Large intestine (tissue), 3 donors: ENCODE data around the gene RTL1. TPM values are rescaled to one million over a fixed set of nuclear protein-coding genes. Genes with fewer than 3 reads are reported as not detected.

ENCODE experiments used
- DNase-seq, 2 donors: peaks; one replicate each; pipeline versions ENCODE4 v3.0.0 to v3.0.0-alpha.2; 2013
- H3K27ac ChIP-seq: one replicate; pipeline ENCODE4 v1.5.1; 2013; ENCODE audit warnings: low read length
- H3K27me3 ChIP-seq: 2 replicates; pipeline ENCODE4 v1.6.1; 2013; ENCODE audit warnings: low read length; ENCODE audit not compliant: control insufficient read depth, insufficient read depth
- H3K36me3 ChIP-seq: 2 replicates; pipeline ENCODE4 v1.6.1; 2013; ENCODE audit warnings: low read length; ENCODE audit not compliant: control insufficient read depth, insufficient read depth
- H3K4me1 ChIP-seq: one replicate; pipeline ENCODE4 v1.6.1; 2013; ENCODE audit warnings: low read length; ENCODE audit not compliant: control insufficient read depth, insufficient read depth
- H3K4me3 ChIP-seq: one replicate; pipeline ENCODE4 v1.5.1; 2013; ENCODE audit warnings: low read length
- H3K9me3 ChIP-seq: one replicate; pipeline ENCODE4 v1.6.1; 2013; ENCODE audit warnings: mild to moderate bottlenecking, low read depth, low read length, moderate library complexity; ENCODE audit not compliant: control insufficient read depth
- WGBS: methylation state at CpG from one replicate; pipeline ENCODE4 v1.1.5; 2013; ENCODE audit warnings: low lambda C conversion rate; ENCODE audit not compliant: insufficient coverage; 5-methylcytosine and 5-hydroxymethylcytosine counted together
- polyA plus RNA-seq: library from polyadenylated mRNA; unstranded; fragments of 120-200 nt; gene quantifications from one replicate; pipeline ENCODE4 v1.2.1, GENCODE V29; 2013

The RTL1 gene
- polyA plus RNA-seq, 1 donor = 0.16 TPM

DNA sequence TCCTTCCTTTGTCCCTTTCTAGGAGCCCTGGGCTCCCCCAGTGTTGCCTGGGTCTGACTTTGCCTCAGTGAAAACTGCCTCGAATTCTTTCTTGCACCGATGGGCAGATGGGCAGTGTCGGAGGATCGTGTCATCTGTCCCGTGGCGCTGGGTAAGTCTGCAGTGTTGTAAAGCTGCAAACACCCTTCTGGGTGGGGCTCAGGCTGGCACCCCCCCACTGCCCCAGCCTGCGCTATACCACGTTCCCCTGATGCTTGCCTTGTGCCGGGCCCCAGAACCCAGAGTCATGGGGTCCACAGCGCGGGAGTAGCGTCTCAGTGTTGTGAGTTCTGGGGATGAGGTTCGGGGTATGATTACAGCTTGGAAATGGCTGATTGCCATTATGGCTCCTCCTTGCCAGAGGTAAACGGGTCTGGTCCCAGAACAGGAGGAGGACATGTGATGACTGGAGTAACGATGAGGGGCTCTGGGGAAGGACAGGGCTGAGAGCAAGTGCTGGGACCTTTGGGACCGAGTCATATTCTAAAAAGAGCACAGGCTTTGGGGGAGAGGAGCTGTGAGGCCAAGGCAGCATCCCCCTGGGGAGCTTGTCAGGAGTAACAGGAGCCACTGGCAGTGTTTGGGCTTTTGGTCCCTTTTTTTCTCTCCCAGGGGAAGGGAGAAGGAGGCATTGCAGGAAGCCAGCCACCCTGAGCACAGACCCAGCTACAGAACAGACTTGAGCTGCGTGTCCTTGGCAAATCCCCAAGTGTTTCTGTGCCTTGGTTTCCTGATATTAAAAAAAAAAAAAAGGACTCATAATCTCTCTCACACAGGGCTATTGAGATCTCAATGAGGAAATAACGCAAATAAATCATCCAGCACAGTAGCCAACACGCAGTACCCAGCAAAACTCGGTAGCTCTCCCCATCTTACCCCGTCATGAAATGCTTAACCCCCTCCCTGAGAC, 4.3 kb downstream of the RTL1 start:
- H3K9me3 ChIP-seq = peaks cover 4% of the 10 kb centered on the region
- H3K27ac ChIP-seq = no peak overlapping the region
- peaks cover 68% of the 10 kb centered on the region for H3K27me3 ChIP-seq
- H3K36me3 ChIP-seq = no peaks in the 10 kb centered on the region
- peaks cover 7% of the 10 kb centered on the region for H3K4me1 ChIP-seq
- DNase-seq = peak in 1 of 2 donors; percentile 9
- H3K4me3 ChIP-seq = no peak overlapping the region
- no CpG with 5 or more reads among the region's 21 CpGs for WGBS

DNA sequence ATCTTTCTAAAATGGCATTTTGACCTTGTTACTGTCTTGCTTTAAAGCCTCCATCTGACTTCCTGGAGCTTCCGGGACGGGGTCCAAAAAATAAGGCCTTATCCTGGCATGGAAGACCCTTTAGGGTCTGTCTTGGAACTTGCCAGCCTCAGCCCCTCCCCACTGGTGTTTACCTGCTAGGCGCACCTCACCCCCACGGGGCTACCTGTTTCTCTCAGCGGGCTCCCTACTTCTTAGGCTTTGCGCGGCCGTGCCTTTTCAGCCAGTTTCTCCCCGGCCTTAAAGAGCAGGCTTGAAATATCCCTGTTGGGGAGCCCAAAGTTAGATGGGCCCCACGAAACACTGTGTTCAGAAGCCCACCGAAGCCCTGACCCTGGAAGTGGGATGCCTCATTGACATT, 5.1 kb downstream of the RTL1 start:
- WGBS = no CpG with 5 or more reads among the region's 11 CpGs
- DNase-seq = no peak
- H3K27me3 ChIP-seq = peaks cover 60% of the 10 kb centered on the region
- peaks cover 4% of the 10 kb centered on the region for H3K9me3 ChIP-seq
- H3K36me3 ChIP-seq = no peaks in the 10 kb centered on the region
- no peak overlapping the region for H3K4me3 ChIP-seq
- H3K27ac ChIP-seq = no peak overlapping the region
- peaks cover 7% of the 10 kb centered on the region for H3K4me1 ChIP-seq

DNA sequence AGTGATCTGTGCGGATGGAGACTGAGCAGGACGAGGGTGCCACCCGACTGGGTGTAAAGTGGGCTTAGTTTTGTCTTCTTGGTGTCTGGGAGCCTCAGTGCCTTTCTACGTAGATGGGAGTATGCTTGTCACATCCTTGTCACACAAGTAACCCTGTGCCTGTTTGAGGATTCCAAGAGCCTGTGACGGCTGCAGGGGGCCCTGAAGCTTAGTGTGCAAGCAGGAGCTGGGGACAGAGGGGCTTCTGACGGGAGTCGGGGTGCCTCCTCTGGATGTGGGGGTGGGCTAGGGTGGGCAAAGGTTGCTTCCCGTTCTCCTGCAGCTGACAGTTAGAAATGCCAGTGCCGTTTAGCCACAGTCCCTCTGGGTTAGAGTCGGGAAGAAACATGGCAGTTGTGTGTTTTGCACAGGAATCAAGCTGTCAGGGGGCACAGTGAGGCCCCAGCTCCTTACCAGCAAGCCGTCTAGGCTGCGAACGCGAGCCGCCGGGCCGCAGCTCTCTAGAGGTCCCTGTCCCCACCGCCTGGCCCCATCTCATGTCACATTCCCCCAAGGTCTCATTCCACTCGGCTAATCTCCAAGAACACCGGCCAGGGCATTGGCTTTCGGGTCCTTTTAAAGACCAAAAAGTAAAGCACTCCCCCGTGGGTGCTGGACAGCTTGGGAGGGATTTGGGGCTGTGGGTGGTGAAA, 7.0 kb downstream of the RTL1 start:
- WGBS = no CpG with 5 or more reads among the region's 22 CpGs

DNA sequence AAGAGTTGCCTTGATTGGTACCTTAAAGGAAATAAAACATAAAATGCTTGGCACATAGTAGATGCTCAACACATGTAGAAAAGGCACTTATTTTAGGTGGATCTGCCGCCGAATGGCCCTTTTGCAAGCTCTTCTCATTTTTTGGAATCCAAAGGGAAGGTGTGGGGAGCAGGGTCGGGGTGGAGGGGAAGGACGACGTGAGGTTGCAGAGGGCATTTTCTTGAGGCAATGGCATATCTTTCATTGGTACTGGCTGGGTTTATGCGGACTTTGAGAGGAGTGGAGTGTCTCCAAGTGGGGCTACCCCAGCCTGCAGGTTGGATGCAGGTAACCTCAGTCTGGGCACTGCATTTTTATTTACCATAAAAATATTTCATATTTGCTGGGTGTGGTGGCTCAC, 8.1 kb downstream of the RTL1 start:
- Histone ChIP-seq H3K4me1 (peaks cover 5% of the 10 kb centered on the region), H3K9me3 (no peaks in the 10 kb centered on the region), H3K36me3 (no peaks in the 10 kb centered on the region), H3K4me3 (no peak overlapping the region), H3K27ac (no peak overlapping the region), H3K27me3 (peaks cover 31% of the 10 kb centered on the region)
- no CpG with 5 or more reads among the region's 6 CpGs for WGBS
- no peak for DNase-seq

More for the DNA sequence above, 7.0 kb downstream of the RTL1 start:
- DNase-seq = no peak
- Histone ChIP-seq H3K4me1 (peaks cover 7% of the 10 kb centered on the region), H3K4me3 (no peak overlapping the region), H3K27me3 (peaks cover 42% of the 10 kb centered on the region), H3K27ac (no peak overlapping the region), H3K36me3 (no peaks in the 10 kb centered on the region), H3K9me3 (no peaks in the 10 kb centered on the region)

DNA sequence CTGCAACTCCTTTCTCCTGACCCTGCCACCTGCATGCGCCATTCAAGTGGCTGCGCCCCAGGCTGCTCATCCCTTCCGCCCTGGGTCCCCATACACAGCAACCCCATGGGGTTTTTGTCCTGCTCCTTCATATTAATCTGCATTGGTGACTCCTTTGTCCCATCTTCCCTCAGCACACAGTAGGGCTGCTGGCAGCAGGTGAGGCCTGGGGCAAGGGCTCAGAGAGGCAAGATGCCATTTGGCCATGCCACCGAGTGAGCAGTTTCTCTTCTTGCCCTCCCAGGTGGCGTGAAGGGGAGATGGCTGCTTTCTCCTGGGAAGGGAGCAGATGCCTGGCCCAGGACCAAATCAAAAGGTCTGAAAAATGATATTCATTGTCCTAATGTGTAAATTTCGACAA, 9.1 kb downstream of the RTL1 start:
- WGBS = no CpG with 5 or more reads among the region's 6 CpGs
- no peak for DNase-seq
- peaks cover 21% of the 10 kb centered on the region for H3K27me3 ChIP-seq

DNA sequence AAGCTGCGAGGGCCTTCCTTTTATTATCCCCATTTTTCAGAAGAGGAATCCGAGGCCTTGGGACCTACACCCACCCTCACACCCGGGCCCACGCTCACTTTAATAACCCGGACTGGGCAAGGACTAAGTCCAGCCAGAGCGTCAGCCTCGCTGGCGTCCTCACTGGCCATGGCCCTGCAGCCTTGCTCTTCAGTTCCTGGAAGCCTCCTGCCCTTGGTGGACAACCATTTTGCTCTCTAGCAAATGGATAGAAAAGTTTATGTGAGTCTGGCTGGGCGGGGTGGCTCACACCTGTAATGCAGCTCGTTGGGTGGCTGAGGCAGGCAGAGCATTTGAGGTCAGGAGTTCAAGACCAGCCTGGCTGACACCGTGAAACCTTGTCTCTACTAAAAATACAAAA, 9.8 kb downstream of the RTL1 start:
- WGBS = no CpG with 5 or more reads among the region's 11 CpGs

More for the DNA sequence above, 9.1 kb downstream of the RTL1 start:
- Histone ChIP-seq H3K27ac (no peak overlapping the region), H3K36me3 (no peaks in the 10 kb centered on the region), H3K9me3 (no peaks in the 10 kb centered on the region), H3K4me3 (no peak overlapping the region), H3K4me1 (peaks cover 3% of the 10 kb centered on the region)

DNA sequence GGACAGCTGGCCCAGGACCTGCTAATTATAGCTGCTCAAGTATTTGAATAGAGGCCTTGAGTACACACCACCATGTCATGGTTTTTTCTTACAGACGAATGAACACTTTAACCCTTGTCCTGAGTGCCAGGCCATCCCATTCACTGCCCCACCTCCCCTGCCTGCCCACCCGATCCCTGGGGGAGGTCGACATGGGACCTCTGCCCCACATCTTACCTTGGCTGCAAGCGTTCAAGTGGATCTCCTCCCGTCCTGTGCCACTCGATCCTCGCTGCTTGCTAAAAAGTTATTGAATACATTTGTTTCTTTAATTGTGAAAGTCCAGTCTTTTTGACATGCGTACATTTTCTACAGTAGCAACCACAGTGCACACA, 10.3 kb downstream of the RTL1 start:
- Histone ChIP-seq H3K27ac (no peak overlapping the region), H3K4me1 (no peaks in the 10 kb centered on the region), H3K4me3 (no peak overlapping the region), H3K27me3 (peaks cover 11% of the 10 kb centered on the region), H3K9me3 (no peaks in the 10 kb centered on the region), H3K36me3 (no peaks in the 10 kb centered on the region)
- no peak for DNase-seq
- WGBS = no CpG with 5 or more reads among the region's 8 CpGs

More for the DNA sequence above, 9.8 kb downstream of the RTL1 start:
- Histone ChIP-seq H3K27ac (no peak overlapping the region), H3K4me1 (no peaks in the 10 kb centered on the region), H3K9me3 (no peaks in the 10 kb centered on the region), H3K27me3 (peaks cover 14% of the 10 kb centered on the region), H3K4me3 (no peak overlapping the region), H3K36me3 (no peaks in the 10 kb centered on the region)
- DNase-seq = no peak

DNA sequence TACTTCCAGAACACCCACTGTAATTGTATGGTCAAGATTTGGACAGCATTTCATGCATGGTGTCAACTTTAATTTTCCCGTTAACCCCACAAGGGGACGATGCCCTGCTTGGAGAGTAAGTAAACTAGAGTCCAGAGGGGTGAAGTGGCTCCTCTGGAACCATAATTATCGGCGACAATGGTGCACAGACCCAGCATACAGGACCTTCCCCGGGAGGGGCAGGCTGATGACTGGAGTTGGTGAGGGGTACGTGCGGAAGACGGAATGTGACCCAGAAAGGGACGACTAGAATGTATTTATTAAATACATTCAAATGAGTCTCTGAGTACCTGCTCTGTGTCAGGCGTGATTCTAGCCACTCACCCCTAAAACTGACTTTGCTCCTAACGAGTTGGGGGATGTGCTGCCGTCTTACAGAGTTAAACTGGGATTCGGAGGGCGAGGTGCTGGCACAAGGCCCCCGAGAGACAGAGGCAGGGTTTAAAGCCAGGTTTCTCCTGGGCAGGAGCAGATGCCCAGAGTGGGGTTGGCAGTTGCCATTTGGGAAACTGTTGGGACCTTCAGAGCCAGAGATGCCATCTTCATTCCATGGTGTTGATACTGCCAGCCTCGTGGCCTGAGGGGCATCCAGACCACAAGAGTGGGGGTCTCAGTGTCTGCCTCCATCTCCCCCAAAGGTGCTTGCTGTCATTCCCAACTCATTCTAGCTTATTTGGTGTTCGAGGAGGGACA, 10.9 kb downstream of the RTL1 start:
- no peak overlapping the region for H3K27ac ChIP-seq
- H3K9me3 ChIP-seq = no peaks in the 10 kb centered on the region
- H3K4me1 ChIP-seq = no peaks in the 10 kb centered on the region
- H3K4me3 ChIP-seq = no peak overlapping the region
- peaks cover 11% of the 10 kb centered on the region for H3K27me3 ChIP-seq
- no CpG with 5 or more reads among the region's 17 CpGs for WGBS
- no peaks in the 10 kb centered on the region for H3K36me3 ChIP-seq
- no peak for DNase-seq

DNA sequence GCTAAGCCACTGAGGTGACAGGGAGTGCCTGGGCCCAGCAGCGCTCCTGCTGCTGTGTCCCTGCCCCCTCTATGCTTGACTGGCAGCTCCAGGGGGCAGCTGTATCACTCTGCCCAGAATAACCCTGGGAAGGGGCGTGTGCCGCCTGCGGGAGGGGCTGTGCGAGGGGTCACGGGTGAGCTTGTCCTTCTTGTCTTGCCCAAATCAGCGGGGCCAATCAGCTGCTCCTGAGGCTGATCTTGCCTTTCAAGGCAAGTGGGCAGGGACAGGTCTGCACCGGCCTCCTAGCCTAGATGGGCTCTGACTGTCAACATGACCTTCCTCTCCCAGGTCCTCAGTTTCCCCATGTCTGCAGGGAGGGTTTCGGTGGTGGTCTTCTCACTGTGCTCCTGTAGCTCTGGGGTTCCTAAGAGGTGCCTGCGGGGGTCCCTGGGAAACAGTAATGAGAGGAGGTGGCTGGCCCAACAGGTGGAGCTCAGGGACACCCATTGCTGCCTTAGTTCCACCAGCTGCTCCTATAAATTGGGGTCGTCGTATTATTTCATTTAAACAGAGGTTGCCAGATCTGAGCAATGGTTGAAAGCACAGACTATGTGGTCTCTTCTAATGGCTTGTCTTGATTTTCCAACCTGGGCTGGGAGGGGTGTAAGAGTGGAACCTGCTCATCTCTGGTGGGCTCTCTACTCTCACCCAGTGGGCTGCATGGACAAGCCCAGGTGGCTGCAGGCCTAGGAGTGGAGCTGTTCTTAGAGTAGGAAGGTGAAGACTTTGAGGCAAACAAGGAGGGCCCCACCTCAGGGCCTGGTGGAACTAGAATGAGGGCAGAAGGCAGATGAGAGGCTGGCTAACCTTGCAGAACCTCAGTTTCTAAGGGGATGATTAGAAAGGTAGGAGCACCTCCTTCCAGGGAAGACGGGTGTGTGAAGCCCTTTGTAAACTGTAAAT, 11.7 kb downstream of the RTL1 start:
- no peaks in the 10 kb centered on the region for H3K36me3 ChIP-seq
- H3K4me3 ChIP-seq = no peak overlapping the region
- no peaks in the 10 kb centered on the region for H3K9me3 ChIP-seq
- no peaks in the 10 kb centered on the region for H3K4me1 ChIP-seq
- H3K27ac ChIP-seq = no peak overlapping the region
- H3K27me3 ChIP-seq = peaks cover 8% of the 10 kb centered on the region
- DNase-seq = no peak
- WGBS = 80% methylated on average over 1 of the region's 13 CpGs
